ENCODE data around the gene HNRNPDL.
"Not testable (repeated sequence)": the region's sequence is repeated elsewhere in the genome, so short reads cannot be mapped to it uniquely, and the experiment has no call there.

The HNRNPDL gene

DNA sequence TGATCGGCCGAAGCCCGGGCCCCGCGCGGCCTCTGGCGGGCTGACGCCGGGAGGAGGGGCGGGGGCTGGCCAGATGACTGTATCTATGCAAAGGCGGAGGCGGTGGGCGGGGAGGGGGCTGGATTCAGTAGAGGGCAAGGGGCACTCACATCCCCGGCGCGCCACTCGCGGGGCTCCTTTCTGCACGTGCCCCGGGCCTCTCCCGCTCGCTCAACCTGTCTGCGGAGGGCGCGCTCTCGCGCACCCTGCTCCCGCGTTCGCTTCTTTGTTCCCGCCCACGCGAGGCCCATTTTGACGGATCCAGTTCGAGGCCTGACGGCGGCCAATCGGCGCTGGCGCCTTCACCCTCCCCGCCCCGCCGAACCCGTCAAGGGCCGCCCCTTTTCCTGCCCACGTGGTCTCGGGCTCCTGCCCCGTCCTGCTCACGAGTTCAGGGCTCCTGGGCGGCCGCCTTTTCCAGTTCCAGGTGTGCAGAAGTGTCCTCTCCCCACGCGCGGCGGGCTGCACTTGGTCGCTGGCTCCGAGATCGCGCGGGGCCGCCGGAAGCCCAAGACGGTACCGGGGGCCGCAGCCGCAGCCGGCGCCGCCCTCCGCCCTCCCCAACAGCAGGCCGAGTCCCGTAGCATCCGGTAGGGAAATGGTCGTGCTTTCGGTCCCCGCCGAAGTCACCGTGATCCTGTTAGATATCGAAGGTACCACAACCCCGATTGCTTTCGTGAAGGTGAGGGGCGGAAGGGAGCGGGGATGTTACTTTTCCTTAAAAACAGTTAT lies at the start of gene HNRNPDL, which contains the start of gene ENOPH1:
Gene HNRNPDL (minus strand): TSS at position 270 of the 771 bp plus-strand sequence. CDS start 772 bp downstream, outside the sequence.
Gene ENOPH1 (plus strand): TSS at position 398 of the 771 bp plus-strand sequence. CDS start 240 bp downstream, at position 638.
- peak; percentile 72 to 86 for DNase-seq

DNA sequence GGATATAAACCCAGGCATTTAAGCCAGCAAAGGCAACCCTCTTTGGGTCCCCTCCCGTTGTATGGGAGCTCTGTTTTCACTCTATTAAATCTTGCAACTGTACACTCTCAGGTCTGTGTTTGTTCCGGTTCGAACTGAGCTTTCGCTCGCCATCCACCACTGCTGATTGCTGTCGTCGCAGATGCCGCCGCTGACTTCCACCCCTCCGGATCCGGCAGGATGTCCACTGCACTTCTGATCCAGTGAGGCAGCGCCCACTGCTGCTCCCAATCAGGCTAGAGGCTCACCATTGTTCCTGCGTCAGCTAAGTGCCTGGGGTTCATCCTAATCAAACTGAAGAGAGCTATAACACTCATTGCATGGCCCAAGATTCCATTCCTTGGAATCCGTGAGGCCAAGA lies 49.3 kb upstream of the HNRNPDL start:
- no peak for DNase-seq

DNA sequence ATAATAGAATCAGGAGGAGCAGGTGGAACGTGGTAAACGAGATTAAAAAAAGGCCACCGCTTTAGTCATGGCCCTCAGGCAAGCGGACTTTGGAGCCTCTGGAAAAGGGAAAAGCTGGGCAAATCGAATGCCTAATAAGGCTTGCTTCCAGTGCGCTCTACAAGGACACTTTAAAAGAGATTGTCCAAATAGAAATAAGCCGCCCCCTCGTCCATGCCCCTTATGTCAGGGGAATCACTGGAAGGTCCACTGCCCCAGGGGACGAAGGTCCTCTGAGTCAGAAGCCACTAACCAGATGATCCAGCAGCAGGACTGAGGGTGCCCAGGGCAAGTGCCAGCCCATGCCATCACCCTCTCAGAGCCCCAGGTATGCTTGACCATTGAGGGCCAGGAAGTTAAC lies 47.2 kb upstream of the HNRNPDL start:
- not testable (repeated sequence) for DNase-seq

DNA sequence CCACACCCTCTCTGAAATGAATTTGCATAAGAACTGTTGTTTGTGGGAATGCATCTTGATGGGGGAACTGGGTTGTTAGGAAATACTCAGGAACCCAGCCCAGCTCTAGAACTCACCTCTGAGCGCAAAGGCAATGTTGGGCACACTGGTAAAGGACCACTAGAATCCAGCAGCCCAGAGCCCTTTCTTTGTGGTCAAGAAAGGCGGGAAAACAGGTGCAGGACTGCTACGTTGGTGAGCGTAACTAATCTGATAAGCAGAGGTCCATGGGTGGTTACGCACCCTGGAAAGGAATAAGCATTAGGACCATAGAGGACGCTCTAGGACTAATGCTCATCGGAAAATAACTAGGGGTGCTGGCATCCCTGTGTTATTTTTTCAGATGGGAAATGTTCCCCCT lies 45.7 kb upstream of the HNRNPDL start:
- DNase-seq, result not testable (repeated sequence)

DNA sequence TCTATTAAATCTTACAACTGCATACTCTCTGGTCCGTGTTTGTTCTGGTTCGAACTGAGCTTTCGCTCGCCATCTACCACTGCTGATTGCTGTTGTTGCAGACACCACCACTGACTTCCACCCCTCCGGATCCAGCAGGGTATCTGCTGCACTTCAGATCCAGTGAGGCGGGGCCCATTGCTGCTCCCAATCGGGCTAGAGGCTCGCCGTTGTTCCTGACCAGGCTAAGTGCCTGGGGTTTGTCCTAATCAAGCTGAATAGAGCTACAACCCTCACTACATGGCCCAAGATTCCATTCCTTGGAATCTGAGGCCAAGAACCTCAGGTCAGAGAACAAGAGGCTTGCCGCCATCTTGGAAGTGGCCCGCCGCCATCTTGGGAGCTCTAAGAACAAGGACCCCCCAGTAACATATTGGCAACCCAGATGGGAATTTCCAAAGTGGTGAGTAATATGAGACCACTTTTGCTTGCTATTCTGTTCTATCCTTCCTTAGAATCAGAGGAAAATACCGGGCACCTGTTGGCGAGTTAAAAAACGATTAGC lies 43.4 kb upstream of the HNRNPDL start:
- no peak for DNase-seq

DNA sequence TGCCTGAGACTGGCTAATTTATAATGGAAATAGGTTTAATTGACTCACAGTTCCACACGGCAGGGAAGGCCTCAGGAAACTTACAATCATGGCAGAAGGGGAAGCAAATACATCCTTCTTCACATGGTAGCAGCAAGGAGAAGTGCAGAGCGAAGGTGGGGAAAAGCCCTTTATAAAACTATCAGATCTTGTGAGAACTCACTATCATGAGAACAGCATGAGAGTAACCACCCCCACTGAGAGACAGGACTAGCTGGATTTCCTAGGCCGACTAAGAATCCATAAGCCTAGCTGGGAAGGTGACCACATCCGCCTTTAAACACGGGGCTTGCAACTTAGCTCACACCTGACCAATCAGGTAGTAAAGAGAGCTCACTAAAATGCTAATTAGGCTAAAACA lies 42.8 kb upstream of the HNRNPDL start:
- not testable (repeated sequence) for DNase-seq

DNA sequence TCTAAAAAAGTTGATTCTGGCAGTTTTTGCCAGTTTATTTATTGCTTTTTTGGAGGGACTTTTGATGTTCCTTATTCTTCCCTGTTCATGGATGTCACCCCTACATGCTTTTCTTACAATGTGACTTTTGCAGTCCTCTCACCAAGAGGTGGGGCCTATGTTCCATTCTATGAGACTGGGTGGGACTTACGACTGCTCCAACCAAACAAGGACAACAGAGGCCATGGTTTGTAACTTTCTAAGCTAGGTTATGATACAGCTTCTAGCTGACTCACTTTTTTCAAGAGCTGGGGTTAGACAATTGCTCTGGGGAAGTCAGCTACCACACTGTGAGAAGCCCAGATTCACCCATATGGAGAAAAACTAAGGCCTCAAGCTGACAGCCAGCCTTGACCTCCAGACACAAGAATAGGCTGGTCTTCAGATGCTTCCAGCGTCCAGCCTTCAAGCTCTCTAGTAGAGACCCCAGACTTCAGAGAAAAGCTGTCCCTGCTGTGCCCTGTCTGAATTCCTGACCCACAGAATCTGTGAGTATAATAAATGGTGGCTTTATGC lies 39.6 kb upstream of the HNRNPDL start:
- DNase-seq, result no peak

DNA sequence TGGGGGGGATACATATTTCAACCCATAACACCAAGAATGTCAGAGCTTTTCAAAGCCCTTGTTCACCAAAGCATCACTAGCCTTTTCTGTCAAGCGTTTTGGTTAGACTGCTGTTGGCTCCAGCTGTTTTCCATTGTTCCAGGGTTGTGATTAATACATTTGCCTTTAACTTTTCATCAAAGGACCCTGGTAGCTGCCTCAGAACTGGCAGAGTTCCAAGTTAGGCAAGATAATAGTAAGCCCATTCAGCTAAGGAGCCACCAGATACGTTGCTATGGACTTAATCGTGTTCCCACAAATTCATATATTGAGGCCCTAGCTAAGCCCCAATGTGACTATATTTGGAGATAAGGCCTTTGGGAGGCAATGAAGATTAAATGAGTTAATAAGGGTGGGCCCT lies 37.2 kb upstream of the HNRNPDL start:
- DNase-seq, result no peak

DNA sequence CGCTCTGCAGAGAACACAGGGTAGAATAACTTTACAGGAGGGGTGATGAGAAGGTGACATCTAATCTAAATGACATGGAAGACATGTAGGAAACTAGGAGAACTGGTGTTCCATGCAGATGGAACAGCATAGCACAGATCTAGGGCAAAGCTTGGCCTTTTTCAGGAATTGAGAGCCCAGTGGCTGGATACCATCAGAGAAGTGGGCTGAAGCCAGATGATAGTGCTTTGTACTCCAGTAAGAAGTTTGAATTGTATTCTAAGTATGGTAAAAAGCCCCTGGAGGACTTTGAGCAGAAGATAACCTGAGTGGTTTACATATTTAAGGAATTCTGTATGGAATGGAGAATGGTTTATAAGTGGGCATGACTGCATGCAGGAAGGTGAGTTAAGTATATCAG lies 33.0 kb upstream of the HNRNPDL start:
- DNase-seq, result no peak

DNA sequence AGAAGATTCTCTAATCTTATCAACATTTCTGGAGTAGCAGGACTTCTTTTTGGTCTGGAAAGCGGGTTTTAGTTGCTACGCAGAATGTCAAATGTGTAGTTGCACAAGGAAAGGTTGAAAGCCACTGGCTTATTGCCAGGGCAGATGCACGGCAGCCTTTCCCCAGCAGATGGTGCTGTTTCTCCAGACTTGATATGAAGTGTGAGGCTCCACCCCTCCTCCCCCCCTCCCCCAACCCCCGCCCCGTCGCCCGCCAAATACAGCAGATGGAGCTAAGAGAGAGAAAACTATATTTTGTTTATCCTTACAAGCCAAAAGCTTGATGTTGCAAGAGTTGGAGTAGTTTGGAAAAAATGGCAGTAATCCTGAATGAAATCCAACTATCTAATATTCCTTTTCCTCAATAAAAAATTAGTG lies 32.2 kb upstream of the HNRNPDL start:
- DNase-seq, result peak; percentile 20 to 49

DNA sequence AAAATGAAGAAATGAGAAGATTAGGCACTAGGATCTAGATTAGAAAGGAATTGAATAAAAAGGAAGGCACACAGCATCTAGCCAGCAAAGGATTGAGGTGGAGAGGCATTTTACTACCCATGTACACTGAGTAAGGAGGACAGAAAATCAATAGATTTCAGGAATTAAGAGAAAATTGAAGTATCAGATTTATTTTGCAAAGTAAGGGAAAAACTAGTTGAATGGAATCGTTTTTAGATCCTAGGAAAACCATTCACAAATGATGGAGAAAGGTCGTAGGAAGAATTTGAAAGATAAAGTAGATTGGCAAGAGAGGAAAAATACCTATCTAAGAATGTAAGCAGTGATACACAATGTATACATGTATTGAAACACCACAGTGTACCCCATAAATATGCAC lies 31.4 kb upstream of the HNRNPDL start:
- no peak for DNase-seq

DNA sequence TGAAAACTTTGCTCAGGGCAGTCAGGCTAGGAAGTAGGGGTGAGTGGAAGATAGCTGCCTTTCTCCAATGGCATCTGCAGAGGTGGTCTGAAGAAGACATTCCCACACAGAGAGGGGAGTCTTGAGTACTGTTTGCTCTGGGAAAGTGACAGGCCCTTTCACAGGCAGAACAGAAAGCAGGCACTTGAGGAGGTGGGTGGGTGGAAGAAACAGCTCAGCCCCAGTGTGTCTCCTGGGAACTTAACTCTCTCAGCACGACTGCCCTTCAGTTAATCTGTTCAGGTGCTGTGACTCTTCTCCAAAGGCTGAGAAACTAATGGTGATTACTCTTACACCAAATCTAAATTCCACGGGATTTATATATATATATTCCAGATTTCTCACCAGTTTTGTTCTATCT lies 28.5 kb upstream of the HNRNPDL start:
- DNase-seq, result no peak

DNA sequence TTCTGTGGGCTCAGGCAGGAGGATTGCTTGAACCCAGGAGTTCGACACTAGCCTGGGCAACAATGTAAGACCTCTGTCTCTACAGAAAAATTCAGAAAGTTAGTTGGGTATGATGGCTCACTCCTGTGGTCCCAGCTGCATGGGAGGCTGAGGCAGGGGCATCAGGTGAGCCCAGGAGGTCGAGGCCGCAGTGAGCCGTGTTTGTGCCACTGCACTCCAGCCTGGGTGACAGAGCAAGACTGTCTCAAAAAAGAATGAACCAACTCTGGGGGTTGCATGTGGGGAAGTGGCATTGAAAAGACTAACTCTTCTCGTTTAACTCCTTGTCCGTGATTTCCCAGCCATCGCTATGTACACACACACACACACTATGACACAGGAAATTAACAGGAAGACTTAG lies 27.0 kb upstream of the HNRNPDL start:
- DNase-seq, result no peak

DNA sequence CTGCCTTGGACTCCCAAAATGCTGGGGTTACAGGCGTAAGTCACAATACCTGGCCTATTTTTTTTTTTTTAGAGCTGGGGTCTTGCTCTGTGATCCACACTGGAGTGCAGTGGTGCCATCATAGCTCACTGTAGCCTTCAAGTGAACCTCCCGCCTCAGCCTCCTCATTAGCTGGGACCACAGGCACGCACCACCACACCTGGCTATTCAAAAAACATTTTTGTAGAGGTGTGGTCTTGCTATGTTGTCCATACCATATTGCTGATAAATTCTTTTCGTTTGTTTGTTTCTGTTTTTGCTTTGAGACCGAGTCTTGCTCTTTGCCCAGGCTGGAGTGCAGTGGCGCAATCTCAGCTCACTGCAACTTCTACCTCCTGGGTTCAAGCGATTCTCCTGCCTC lies 21.8 kb upstream of the HNRNPDL start:
- DNase-seq, result no peak

DNA sequence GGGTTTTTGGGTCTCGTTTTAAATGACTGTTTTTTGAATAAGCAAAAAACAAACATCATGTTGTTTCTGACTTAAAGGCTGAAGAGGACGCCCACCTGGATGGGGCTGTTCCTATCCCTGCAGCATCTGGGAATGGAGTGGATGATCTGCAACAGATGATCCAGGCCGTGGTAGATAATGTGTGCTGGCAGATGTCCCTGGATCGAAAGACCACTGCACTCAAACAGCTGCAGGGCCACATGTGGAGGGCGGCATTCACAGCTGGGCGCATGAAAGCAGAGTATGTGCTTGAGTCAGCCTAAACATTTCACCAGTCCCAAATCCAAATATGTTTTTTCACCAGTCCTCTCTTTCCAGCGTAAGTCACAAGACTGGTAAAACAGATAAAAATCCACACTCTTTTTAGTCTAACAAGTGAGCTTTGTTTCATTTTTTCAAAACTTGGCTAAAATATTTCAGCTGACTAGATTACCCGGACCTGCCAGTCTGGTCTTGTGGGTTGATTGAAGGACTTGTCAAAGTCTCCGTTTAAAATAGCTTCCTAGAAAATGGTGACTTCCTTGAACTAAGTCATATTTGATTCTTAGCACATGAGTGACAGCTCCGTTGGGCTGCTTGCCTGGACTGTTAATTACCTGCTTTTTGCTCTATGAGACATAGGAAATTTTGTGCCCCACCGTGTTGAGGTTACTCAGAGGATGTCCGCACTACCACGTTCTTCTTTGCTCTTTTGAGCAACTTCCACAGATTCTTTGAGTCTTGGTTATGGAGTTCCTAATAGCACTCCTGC lies 20.9 kb upstream of the HNRNPDL start:
- no peak for DNase-seq

DNA sequence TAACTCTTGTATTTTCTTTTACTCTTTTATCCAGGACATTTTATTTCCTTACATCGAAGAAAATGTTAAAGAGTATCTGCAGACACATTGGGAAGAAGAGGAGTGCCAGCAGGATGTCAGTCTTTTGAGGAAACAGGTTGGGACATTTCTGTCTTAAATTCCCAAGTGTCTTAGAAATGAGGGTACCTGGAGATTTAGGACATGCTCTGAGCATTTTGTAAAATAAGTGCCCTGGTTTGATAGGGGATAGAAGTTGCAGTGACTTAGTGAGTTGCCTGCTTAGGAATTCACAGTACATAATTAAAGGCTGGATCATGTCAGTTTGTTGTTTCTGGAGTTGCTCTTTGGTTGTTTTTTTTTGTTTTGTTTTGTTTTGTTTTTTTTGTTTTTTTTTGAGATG lies 17.6 kb upstream of the HNRNPDL start:
- no peak for DNase-seq

DNA sequence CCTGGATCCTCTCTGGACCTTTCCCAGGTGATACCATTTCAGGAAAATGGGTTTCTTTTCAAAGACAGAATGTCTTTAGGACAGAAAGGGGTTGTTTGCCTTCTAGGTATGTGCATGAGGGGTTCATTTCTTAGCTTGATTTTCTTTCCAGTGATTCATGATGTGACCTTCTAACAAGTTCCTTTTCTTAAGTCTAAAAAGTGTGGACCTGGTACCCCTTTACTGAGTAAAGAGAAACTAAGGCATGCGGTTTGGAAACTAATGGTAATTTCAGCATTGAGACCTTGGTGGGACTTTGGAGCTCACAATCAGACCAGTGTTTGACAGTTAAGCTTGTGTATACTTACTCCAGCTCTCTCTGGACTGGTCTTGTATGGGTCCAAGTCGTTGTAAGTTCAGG lies 8.8 kb upstream of the HNRNPDL start:
- no peak for DNase-seq

DNA sequence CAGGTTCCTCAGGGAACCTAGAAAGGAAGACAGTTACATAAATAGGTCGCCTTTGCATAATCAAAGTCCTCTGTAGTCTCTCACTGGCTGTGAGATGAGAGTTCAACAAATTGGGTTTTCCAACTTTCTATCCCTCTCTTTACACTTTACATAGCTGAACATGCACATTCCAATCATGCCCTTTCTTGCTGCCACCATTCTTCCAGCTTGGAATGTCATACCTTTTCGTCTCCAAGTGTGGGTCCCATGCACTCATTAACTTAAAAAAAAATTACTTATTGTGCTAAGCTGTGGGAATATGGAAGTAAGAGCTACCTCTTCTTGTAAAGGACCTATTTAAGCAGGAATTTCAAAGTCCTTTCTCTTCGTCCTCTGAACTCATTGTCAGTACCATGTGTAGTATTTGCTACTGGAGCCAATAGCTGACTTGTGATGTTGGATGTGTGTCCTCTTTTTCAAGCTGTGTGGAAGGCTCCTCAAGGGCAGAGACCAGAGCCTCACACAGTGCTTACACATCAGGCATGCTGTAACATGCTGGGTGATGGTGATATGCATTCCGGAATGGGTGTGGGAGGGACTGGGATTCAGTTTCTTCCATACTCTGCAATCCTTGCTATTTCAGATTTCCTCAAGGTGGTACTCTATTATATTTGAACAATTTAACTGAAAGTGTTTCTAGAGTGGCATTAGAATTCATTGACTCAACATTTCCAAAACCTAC lies 7.2 kb upstream of the HNRNPDL start:
- DNase-seq, result no peak

DNA sequence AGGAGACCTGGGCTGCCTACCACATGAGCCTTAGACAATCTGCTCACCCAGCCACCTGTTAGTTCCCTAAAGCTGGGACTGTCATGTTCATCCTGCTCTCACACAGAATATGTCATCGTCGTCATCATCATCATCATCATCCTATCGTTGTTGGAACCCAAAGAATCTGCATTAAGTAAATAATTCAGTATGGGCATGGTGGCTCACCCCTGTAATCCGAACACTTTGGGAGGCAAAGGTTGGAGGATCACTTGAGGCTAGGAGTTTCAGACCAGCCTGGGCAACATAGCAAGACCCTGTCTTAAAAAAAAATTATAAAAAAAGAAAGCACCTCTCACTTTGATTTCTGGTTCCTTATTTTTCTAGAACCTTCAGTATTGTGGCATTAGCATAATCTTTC lies 6.5 kb upstream of the HNRNPDL start:
- DNase-seq, result no peak

DNA sequence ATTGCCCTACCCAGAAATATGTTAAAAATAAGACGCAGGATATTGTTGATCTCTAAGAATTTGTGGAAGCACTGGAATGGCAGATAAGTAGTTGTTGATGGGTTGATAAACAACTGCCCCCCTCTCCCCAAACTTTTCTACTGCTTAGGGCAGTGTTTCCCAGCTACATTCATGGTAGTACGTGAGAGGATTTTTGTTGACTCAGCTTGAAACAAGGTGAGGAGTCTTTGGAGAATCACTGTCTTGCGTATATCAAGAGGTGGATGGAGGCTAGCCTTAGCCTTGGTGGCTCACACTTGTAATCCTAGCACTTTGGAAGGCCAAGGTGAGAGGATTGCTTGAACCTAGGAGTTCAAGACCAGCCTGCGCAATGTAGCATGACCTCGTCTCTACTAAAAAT lies 5.9 kb upstream of the HNRNPDL start:
- DNase-seq, result no peak

DNA sequence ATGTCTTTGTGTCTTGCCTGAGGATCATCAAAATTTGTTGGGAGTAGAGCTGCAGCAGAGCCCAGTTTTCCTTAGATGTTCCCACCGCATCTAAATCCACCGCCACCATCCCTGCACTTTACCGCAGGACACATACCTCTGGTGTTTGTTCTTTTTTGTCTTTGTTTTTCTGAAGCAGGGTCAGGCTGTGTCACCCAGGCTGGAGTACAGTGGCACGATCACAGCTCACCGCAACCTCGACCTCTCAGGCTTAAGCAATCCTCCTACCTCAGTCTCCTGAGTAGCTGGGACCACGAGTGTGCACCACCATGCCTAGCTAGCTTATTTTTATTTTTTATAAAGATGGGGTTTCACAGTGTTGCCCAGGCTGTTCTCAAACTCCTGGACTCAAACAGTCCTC lies 4.7 kb upstream of the HNRNPDL start:
- DNase-seq, result no peak

DNA sequence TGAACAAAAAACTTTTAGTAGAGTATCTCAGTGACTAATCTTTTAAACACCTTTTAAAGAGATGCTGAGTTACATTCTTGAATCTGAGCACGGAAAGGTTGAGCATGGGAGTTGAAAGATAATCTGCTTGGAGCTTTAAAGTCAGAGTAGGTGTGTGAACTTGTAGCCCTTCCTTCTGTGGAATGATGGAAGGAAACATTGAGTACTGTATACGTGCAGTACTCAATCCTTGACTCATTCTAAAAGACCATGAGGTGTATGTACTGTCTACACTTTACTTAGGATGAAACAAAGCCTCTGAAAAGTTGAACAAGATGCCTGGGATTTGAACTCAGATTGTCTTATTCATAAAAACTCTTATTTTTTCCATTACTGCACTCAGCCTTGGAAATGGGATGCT lies 3.5 kb upstream of the HNRNPDL start:
- DNase-seq, result no peak

DNA sequence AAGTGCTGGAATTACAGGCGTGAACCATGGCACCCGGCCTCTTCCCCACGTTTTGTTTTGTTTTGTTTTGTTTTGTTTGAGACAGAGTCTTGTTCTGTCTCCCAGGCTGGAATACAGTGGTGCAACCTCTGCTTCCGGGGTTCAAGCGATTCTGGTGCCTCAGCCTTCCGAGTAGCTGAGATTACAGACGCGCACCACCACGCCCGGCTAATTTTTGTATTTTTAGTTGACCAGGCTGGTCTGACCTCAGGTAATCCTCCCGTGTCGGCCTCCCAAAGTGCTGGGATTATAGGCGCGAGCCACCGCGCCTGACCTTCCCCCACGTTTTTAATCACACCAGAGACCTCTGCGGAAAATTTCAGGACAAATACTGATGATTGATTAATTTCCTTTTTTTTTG lies 2.3 kb upstream of the HNRNPDL start:
- no peak for DNase-seq

All from SW 1271 (cell line).